ENCODE data around the gene SORT1.

GRCh38 chr1:109294481-109294880 is 103.2 kb downstream of the SORT1 start:
- TF ChIP-seq ZBTB33 (IDR thresholded peaks at IDR 0.05; ENCODE audit: borderline replicate concordance, low read depth) (no peak), CTCF (IDR thresholded peaks at IDR 0.05) (no peak), EZH2phosphoT487 (IDR thresholded peaks at IDR 0.05; ENCODE audit: borderline replicate concordance, low read depth) (no peak), USF1 (IDR thresholded peaks at IDR 0.05; ENCODE audit: borderline replicate concordance, low read depth) (no peak), YY1 (IDR thresholded peaks at IDR 0.05; ENCODE audit: low read depth) (no peak), NFIC (IDR thresholded peaks at IDR 0.05; ENCODE audit: borderline replicate concordance) (no peak), EP300 (IDR thresholded peaks at IDR 0.05; ENCODE audit: borderline replicate concordance in 1 of 2, low read depth in 1 of 2, low read length in 1 of 2) (no peak), FOXM1 (IDR thresholded peaks at IDR 0.05; ENCODE audit: low read depth) (no peak), POLR2AphosphoS5 (IDR thresholded peaks at IDR 0.05; ENCODE audit: low read depth, low read length) (no peak), GATA2 (CRISPR knock-in tag; IDR thresholded peaks at IDR 0.05) (no peak), TAF1 (IDR thresholded peaks at IDR 0.05; ENCODE audit: borderline replicate concordance, low read depth, low read length) (no peak), TEAD4 (IDR thresholded peaks at IDR 0.05; ENCODE audit: borderline replicate concordance, insufficient read depth) (no peak), MXI1 (IDR thresholded peaks at IDR 0.05; ENCODE audit: low read depth, low read length) (no peak), REST (IDR thresholded peaks at IDR 0.05; ENCODE audit: low read depth, low read length) (no peak)
